NCI-H1417 treated with DMSO at 0.1 percent for 48 hours (cell line): ENCODE results near the gene PLAU.

ENCODE experiments used
- DNase-seq: peaks from one replicate; lab custom pipeline; 2025; lab: John Stamatoyannopoulos, UW

The PLAU gene

DNA sequence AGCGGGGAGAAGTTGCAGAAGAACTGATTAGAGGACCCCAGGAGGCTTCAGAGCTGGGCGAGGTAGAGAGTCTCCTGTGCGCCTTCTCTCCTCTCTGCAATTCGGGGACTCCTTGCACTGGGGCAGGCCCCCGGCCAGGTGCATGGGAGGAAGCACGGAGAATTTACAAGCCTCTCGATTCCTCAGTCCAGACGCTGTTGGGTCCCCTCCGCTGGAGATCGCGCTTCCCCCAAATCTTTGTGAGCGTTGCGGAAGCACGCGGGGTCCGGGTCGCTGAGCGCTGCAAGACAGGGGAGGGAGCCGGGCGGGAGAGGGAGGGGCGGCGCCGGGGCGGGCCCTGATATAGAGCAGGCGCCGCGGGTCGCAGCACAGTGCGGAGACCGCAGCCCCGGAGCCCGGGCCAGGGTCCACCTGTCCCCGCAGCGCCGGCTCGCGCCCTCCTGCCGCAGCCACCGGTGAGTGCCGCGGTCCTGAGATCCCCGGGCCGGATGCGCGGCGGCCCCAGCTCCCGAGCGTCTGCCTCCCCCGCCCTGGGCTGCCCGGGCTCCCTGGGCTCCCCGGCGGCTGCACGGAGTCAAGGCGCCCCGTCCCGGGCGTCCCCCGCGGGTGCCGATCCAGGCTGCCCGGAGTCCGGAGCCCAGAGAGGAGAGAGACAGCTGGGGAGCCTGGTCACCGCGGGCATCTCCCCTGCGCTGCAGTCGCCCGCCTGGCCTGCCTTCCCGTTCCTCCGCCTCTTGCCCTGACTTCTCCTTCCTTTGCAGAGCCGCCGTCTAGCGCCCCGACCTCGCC, at the start of gene PLAU:
Gene PLAU (plus strand): TSS at position 369 of the 789 bp plus-strand sequence. CDS start 424 bp downstream, outside the sequence.
- DNase-seq: no peak

DNA sequence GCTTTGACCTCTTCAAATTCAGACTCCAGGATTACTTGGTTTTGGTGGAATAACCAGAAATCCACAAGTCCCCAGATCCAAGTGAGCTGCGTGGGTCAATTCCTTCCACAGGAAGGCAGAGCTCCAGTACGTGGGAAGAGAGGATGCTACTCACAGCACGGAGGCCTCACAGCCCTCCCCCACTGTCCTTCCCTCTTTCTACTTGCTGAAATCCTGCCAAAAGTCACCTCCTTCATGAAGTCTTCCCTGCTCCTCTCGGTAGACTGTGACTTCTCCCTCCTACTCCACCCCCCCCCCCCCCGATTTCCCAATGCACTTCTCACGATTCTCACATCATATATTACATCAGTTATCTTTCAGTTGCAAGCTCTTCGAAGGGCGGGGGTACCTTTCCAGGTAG, 48.9 kb upstream of the PLAU start:
- no peak for DNase-seq

DNA sequence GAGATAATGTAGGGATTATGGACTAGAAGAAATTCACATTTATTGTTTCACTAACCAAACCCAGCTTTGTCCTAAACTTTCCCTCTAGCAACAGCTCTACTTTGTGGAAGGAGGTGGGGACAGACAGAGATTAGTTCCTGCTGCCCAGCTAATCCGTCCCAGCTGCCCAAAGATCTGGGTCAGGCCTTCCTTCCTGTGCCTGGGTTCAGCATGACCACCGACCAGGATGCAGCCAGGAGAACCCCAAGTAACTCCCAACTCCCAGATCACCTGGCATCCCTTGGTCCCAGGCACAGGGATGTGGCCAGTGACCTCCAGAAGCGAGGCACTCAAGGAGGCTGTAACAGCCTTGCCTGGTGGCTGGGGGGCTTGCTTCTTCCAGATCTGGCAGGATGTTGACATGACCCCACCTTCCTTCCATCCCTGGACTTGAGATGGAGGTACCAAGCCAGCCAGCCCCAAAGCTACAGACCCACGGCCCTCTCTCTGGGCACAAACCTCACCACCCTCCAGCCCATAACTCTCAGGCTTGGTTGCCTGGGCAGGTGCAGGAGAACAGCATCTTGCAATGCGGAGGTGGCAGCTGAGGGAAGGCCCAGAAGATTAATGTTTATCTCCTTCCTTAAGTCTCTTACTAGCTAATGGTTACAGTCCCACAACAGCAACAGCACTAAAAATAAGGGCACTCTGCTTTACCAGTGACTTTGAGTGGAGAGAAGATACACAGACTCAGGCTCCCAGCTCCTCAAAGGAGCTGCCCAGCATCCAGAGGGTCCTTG, 47.7 kb upstream of the PLAU start:
- DNase-seq: no peak

DNA sequence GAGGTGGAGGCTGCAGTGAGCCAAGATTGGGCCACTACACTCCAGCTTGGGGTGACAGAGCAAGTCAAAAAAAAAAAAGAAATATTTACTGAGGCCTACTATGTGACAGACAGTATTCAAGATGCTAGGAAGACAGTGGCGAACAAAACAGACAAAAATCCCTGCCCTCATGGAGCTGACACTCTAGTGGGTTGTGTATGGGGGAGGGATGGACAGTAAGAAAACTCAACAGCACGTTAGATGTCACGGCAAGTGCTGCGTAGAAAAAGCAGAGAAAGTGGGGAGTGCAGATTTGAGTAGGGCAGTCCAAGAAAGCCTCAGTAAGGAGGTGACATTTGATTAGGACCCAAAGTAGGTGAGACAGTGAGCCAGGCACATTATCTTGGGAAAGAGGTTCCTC, 46.7 kb upstream of the PLAU start:
- DNase-seq: no peak

DNA sequence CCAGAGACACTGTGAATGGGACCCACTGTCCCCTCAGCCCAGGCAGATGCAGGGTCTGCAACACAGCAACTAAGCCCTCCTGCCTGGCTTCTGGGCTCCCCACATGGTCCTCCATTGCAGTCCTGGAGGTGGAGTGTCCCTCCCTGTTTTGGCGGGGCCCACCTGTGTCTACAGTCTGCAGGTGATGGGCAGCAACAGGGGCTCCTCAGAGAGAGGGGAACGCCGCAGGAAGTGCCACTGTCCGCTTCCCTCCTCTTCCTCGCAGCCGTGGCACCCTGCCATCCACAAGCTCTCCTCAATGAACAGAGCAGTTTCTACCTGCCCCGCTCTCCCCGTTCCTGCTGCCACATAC, 45.8 kb upstream of the PLAU start:
- DNase-seq: no peak

DNA sequence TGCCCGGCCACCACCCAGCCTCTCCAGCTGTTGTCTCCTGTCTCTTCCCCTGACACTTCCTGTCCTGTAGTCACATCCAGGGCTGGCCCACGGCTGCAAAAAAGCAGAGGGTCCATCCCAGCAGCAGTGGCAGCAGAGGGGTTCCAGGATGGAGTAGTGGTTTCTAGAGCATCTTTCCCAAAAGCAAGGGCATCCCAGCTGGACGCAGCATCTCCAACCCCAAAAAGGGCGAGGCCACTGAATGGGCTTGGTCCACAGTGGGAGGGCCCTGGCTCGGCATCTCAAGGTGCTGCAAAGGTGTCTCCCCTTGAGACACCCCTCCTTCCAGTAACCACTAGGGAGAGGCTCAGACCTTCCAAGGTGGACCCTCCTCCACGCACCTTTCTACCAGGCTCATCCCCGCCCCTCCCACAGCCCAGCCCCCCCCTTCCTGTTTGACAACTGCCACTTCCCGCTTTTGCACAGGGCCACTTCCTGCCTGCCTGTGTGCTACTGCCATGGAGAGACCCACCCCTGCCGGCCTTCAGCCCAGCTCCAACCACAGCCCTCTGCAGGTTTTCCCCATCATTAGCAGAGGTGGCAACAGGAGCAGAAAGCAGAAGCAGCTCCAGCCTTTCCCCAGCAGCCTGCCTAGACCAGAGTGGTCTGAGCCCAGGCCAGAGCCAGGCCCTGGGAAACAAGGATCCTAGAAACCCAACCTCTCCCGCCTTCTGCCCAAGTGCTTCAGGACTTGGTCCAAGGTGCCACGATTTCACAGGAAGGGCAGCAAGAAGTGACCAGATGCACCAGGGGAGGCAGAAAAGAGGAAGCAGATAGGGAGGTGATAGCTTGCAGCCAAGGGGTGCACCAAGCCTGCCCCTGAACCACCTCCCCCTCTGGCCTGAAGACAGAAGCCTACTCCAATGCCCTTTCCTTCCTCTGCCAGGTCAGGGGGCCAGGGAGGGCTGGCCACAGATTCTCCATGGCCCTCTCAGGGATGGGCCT, 45.2 kb upstream of the PLAU start:
- no peak for DNase-seq

DNA sequence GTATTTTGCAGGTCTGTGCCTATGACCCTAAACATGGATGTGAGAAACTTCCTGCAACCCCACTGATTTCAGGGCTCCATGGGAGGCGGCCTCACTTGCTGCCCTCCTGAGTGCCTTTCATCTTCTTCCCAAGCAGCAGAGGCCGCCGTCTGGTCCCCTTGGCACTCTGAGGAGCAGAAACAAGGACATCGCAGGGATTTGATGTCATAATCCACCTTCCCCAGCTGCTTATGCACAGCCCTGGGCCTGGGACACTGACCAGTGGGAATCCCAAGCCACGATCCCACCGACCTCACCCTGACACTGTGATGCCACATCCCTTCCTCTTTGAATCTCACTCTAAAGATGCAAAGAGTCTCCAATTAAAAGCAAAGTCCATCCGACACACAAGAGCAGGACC, 44.3 kb upstream of the PLAU start:
- no peak for DNase-seq

DNA sequence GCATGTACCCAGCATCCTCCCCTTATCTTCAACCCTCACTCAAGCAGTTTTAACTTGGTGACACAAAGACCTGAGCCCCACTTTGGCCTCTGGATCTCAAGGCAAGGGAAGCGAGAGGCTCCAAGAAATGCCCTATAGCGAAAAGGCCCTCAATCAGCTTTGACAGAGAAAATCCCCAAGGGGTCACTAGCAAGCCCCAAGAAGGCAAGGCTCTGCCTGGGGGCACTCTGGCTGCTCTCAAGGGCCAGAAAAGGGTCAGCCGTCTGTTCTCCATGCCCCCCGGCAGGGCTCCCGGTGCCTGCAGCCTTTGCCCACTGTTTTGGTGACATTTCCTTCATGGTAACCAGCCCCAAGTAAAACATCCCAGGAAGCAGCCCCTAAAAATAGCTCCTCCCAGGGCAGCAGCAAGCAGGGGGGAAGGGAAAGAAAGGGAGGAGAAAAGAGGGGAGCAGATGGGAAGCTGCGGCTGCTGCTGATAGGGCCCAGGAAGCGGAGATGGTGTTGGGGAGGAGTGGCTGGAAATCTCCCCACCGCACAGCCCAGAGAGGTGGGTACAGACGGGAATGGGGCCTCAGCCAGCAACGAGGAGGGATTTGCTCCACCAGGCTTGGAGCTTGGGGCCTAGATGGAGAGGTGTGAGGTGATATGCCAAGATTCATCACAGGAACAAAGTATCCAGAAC, 43.7 kb upstream of the PLAU start:
- DNase-seq: no peak

DNA sequence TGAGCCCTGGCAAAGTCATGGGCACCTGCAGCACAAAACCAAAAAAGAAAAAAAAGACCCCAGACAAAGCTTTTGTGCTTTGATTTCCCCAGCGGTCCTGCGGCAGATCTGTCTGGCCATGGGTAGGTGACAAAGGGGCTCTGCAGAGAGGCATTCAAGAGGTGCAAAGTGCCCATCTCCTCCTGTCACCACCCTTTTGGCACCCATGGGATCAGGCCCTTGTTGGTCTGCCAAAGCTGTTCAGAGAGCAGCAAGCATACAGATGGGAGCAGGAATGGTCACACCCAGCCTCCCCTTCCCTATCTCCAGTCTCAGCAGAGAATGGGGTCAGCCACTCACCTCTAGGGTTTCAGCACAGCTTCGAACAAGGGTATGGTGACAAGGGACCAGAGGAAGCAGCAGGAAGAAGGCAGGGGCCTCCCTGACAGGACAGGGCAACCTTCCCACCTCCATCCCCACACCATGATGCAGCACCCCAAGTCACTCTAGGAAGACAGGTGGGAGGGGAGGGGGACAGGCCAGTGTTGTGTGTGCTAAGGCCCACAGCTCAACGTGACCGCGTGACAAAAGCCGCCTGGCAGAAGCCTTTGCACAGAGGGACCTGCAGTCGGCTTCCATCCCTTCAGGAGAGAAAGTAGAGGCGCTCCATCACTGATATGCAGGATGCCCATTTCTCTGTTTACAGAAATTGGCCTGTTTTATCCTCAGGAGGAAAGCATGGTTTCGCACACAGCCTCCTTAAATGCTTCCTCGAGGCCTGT, 42.9 kb upstream of the PLAU start:
- no peak for DNase-seq

DNA sequence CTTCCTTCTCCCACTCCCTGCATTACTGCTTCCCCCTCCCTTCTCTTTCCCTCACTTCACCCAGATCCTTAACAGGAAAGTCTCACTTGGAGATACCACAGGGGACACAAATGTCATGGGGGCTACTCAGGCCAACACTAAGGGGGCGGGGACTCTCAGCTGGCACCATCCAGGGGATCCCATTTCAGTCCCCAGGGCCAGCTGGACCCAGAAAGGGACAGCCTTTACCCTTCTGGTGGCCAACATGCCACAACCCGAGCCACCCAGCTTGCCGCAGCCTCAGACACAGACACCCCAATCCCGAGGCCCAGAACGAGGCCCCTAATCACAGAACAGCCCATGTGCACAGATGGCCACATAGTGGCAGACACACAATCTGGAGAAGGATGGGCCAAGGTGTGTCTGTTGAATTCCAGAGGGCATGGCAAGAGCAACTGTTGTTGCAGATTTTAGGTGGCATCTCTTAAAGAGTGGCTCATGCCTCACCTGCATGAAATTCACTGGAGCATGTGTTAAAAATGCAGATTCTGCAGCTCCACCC, 42.2 kb upstream of the PLAU start:
- DNase-seq: no peak

DNA sequence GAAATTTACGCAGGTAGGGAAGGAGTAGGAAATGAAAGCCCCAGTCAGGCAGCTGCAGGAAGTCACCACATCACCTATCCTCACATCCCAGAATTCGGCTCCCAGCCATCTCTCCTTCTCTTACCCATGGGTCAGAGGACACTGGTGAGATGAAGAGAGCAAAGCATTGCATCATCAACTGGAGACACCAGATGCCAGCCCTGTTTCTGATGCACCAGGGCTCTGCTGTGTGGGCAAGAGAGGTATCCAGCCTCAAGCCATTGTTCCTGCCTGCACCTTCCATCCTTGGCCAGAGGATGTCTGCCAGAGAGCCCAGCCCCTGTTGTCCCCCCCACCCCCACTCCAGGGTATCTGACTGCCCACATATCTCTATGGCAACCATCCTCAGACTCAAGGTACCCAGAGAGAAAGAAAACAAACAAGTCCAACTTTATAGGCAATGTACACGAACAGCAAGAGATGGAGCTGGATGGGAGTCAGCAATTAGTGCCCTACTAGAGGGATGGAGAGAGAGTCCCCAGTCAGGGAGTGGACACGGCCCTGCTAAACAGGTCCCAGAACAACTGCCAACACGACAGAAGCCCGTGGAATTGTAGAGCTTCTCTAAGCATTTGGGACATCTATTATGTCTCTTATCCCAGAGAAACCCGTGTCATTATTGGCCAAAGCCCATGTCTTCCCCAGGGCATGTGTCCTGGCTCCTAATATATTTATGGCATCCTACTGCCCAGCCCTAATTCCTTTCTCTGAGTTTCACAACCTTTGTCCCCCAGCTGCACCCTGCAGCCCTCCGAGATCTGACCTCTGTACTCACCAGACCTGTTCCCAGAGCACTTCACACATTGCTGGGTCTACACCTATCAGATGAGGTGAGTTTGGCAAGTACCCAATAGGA, 39.4 kb upstream of the PLAU start:
- DNase-seq: no peak

DNA sequence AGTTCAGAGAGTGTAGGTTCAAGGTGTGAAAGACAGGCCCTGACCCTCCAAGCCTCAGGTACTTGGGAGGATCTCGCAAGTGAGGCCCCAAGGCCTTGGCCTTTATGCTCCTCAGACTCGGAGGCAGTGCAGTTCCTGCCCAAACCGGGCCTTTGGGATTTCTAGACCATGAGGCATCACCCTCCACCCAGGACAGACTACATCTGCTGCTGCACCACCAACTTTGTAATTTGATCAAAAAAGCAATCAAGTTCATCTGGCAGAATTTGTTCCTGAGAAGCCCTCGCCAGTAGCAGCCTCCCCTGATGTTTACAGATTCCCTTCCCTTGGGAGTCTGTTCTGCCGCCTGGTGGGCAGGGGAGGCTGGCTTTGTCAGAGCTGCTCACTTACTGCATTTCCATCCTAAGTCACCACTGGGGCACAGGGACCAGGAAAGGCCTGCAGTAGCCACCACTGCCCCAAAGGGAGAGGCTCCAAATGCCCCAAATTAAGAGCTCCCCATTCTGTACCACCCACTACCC, 38.7 kb upstream of the PLAU start:
- no peak for DNase-seq

DNA sequence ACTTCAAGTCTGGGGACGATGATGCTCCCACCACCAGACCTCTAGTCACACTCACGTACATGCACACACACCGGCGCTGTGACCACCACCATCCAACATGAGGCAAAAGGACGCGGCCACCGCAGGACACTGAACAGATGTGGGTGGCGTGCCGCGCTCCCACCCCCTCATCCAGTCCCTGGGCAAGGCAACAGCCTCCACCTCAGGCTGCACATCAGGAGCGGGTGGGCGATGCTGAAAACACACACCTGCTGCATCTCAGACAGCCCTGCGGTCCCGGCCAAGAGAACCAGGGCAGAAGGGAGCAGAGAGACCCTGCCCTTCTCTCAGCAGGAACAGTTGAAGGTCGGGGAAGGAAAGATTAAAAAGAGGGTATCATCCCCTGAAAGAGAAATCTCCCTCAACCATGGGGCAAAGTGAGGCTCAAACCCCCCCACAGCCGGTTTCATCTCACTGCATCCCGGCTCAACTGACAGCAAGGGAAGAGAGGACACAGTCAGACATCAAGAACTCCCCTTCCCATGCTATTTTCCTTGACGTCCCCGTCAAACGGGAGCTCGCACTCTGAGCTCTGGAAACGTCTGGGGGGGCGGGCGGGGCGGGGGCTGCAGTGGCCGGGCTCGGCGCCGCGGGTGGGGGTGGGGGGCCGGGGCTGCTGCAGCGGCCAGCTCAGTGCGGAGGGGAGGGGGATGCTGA, 37.6 kb upstream of the PLAU start:
- DNase-seq: no peak

DNA sequence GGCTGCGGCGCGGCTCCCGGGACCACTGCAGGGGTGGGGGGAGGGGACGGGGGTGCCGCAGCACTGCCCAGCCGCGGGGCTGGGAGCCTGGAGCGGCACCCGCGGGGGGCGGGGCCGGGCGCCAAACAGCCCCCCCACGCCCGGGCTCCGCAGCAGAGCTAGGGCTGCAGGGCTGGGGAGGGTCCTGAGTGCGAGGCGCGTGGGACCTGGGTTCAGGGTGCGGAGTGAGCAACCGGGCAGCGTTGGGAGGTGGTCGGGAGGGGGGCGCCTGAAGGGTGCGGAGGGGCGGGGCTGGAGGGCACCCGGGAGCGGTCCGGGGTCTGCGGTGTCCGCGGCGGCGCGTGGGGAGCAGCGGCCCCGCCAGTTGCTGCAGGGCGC, 37.1 kb upstream of the PLAU start:
- no peak for DNase-seq

DNA sequence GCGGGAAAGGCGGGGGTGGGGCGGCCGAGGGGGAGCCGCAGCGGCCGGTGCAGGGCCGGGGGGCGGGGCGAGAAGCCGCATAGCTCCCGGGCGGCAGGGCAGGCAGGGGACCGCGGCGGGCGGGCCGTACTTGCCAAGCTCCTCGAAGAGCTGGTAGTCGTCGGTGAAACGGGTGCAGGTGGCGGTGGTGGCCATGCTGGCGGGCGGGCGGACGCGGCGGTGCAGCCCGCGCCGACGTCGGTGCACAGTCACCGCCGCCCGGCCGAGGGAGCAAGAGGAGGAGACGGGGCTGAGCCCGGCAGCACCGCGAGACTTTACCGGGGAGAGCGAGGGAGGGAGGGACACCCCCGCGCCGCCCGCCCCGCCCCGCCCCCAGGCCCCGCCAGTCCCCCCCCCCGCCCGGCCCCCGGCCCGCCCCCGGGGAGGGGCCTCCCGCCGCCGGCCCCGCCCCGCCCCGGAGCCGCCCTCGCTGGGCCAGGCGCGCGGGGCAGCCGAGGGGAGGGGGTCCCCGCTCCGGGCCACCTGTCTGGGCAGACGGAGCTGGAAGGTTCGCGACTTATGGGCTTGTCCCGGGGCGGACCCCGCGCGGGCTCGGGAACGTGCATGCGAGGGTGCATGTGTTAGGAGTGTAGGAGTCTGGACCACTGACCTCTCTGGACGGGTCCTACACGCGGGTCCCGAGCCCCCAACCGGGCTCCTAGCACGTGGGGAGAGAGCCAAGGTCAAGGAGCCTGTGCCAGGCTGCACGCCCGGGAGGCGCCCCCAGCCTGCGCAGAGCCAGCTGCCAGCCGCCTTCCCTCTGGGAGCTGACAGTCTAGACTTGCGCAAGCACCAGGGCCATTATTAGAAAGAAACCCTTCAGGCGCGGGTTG, 36.4 kb upstream of the PLAU start, which contains the start of gene CAMK2G:
Gene CAMK2G (minus strand): TSS at position 289 of the 872 bp plus-strand sequence. CDS start 94 bp downstream, at position 195.
- DNase-seq: no peak

DNA sequence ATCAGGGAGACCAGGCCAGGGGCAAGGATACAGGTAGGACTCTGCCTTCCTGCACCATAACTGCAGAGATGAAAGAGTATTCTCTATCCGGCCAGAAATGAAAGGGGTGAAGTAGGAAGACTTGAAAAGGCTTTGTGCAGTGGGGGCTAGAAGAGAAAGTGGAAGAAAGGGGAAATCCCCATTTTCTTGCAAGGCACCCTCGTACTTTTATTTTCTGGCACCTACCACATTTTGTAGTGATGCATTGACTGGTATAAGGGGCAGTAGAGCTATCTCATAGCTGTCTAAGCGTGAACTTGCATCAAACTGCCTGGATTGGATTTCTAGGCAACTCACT, 35.8 kb upstream of the PLAU start:
- DNase-seq: no peak

DNA sequence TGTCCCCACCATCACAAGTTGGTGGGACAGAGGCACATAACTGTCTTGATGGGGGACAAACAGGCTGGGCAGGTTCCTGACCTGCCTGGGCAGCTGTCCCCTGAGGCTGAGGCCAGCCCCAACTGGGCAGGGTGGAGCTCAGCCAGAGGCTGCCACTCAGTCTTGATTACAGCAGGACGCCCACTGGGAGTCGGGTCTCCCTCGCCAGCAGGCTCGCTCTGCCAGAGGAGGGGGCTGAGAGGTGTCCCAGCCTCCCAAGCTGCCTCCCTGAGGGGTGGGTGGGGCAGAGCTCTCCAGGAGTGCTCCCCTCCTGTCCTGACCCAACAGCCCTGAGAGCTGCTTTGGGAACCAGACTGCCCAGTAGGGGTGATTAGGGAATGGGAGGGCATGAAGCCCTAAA, 34.8 kb upstream of the PLAU start:
- DNase-seq: no peak

DNA sequence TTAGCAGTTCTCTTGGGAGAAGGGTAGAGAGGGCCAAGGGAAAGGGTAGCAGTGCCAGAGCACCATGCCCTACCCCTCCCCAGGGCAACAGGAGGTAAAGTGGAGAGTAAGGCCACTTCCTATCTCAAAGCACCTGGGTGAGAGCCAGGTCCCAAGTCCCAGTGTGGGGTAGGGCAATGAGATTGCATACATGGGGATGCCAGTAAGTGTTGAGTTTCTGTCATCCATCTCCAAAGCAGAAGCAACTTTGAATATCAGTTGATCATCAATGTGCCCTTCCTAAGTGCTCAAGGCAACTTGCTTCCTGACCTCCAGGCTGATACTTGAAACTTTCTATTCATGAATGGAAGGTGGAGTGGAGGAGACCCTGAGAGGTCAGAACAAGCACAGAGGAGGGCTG, 34.4 kb upstream of the PLAU start:
- no peak for DNase-seq
